Type B pancreatic cell (in vitro differentiated cells): ENCODE results near the gene AQP2. TPM values are rescaled to one million over a fixed set of nuclear protein-coding genes. Genes with fewer than 3 reads are reported as not detected.

Source experiments
- DNase-seq: peaks from one replicate; pipeline ENCODE4 v3.0.0; 2021; ENCODE audit warnings: mixed read lengths; ENCODE audit not compliant: unreplicated experiment; ENCODE audit errors: extremely low spot score
- H3K27ac Mint-ChIP-seq: 2 replicates; pipeline ENCODE4 v1.8.0; 2021; ENCODE audit warnings: mild to moderate bottlenecking, mixed read lengths
- H3K27me3 Mint-ChIP-seq: 2 replicates; pipeline ENCODE4 v1.8.0; 2021; ENCODE audit warnings: mixed read lengths
- H3K36me3 Mint-ChIP-seq: 2 replicates; pipeline ENCODE4 v1.8.0; 2021; ENCODE audit warnings: mixed read lengths
- H3K4me1 Mint-ChIP-seq: one replicate; pipeline ENCODE4 v1.8.0; 2021; ENCODE audit warnings: mixed read lengths; ENCODE audit not compliant: unreplicated experiment
- H3K4me3 Mint-ChIP-seq: 2 replicates; pipeline ENCODE4 v1.8.0; 2021; ENCODE audit warnings: mild to moderate bottlenecking, mixed read lengths
- H3K9me3 Mint-ChIP-seq: 2 replicates; pipeline ENCODE4 v1.8.0; 2021; ENCODE audit warnings: mixed read lengths
- CTCF ChIP-seq: fragments of 200-600 bp; sonication (generic); conservative IDR thresholded peaks from 2 replicates; pipeline ENCODE4 v1.5.0; 2021; ENCODE audit warnings: antibody characterized with exemption, mild to moderate bottlenecking
- total RNA-seq: library from RNA; stranded (reverse); gene quantifications from 2 replicates; pipeline ENCODE4 v1.2.1, GENCODE V29; 2021; ENCODE audit warnings: low replicate concordance

AQP2 gene
- total RNA-seq, 1 donor from 2014 or later: not detected

- no peak for TF ChIP-seq CTCF
- Mint-ChIP-seq H3K27ac (no peak overlapping the region), H3K4me1 (peaks cover 4% of the 10 kb centered on the region), H3K27me3 (no peaks in the 10 kb centered on the region), H3K4me3 (no peak overlapping the region), H3K9me3 (no peaks in the 10 kb centered on the region), H3K36me3 (no peaks in the 10 kb centered on the region)
- DNase-seq: no peak
Measured at GRCh38 chr12:49973361-49973830, 22.9 kb downstream of the AQP2 start.

- peak; percentile 64 for TF ChIP-seq CTCF
- no peaks in the 10 kb centered on the region for H3K36me3 Mint-ChIP-seq
- no peak for DNase-seq
- no peak overlapping the region for H3K27ac Mint-ChIP-seq
- no peaks in the 10 kb centered on the region for H3K9me3 Mint-ChIP-seq
- H3K4me1 Mint-ChIP-seq: peaks cover 13% of the 10 kb centered on the region
- no peak overlapping the region for H3K4me3 Mint-ChIP-seq
- H3K27me3 Mint-ChIP-seq: no peaks in the 10 kb centered on the region
Measured at GRCh38 chr12:49974231-49974675, 23.7 kb downstream of the AQP2 start.

GRCh38 chr12:49974677-49975317 lies 24.3 kb downstream of the AQP2 start:
- DNase-seq: no peak
- no peaks in the 10 kb centered on the region for H3K36me3 Mint-ChIP-seq
- H3K27ac Mint-ChIP-seq: no peak overlapping the region
- H3K9me3 Mint-ChIP-seq: no peaks in the 10 kb centered on the region
- no peaks in the 10 kb centered on the region for H3K27me3 Mint-ChIP-seq
- TF ChIP-seq CTCF: no peak
- no peak overlapping the region for H3K4me3 Mint-ChIP-seq
- H3K4me1 Mint-ChIP-seq: peaks cover 18% of the 10 kb centered on the region

GRCh38 chr12:49975318-49975761 lies 24.8 kb downstream of the AQP2 start:
- H3K27ac Mint-ChIP-seq: no peak overlapping the region
- no peak for TF ChIP-seq CTCF
- H3K36me3 Mint-ChIP-seq: no peaks in the 10 kb centered on the region
- no peaks in the 10 kb centered on the region for H3K27me3 Mint-ChIP-seq
- H3K9me3 Mint-ChIP-seq: no peaks in the 10 kb centered on the region
- peaks cover 22% of the 10 kb centered on the region for H3K4me1 Mint-ChIP-seq
- DNase-seq: no peak
- H3K4me3 Mint-ChIP-seq: no peak overlapping the region

- no peaks in the 10 kb centered on the region for H3K9me3 Mint-ChIP-seq
- TF ChIP-seq CTCF: no peak
- no peak for DNase-seq
- no peaks in the 10 kb centered on the region for H3K36me3 Mint-ChIP-seq
- no peak overlapping the region for H3K4me3 Mint-ChIP-seq
- H3K27me3 Mint-ChIP-seq: no peaks in the 10 kb centered on the region
- H3K27ac Mint-ChIP-seq: no peak overlapping the region
- H3K4me1 Mint-ChIP-seq: peaks cover 33% of the 10 kb centered on the region
Measured at GRCh38 chr12:49976557-49976956, 26.0 kb downstream of the AQP2 start.
